GM23338 (cell line): Measurements from ENCODE around the gene PHRF1. TPM values are rescaled to one million over a fixed set of nuclear protein-coding genes. Genes with fewer than 3 reads are reported as not detected.
A peak's percentile ranks its signal among the peaks of the same experiment; 100 is the strongest.

ENCODE experiments used
- ATAC-seq: fragments of 200-7000 bp; cut with Tn5 transposase; 3 replicates; pipeline ENCODE4 v1.9.1; 2020
- DNase-seq: peaks from one replicate; pipeline ENCODE4 v3.0.0-alpha.2; 2015; ENCODE audit warnings: low spot score
- H2AFZ ChIP-seq: fragments of 200-600 bp; sonication (generic); 2 replicates; pipeline ENCODE4 v1.8.0; 2016; ENCODE audit warnings: antibody characterized with exemption, mild to moderate bottlenecking, moderate library complexity
- H3F3A ChIP-seq: fragments of 200-600 bp; sonication (generic); replicated peaks from 2 replicates; pipeline ENCODE4 v1.8.0; 2017; ENCODE audit warnings: antibody characterized with exemption, mixed run types, low read depth
- H3K27ac ChIP-seq: fragments of 200-600 bp; sonication (generic); 2 replicates; pipeline ENCODE4 v1.6.1; 2016; ENCODE audit warnings: low read depth
- H3K27me3 ChIP-seq: fragments of 200-600 bp; sonication (generic); 2 replicates; pipeline ENCODE4 v1.8.0; 2016; ENCODE audit warnings: mild to moderate bottlenecking, mixed run types, moderate library complexity; ENCODE audit not compliant: insufficient read depth
- H3K36me3 ChIP-seq: fragments of 200-600 bp; sonication (generic); 2 replicates; pipeline ENCODE4 v1.8.0; 2016; ENCODE audit warnings: mild to moderate bottlenecking; ENCODE audit not compliant: insufficient read depth
- H3K4me1 ChIP-seq: fragments of 200-600 bp; sonication (generic); 2 replicates; pipeline ENCODE4 v1.8.0; 2016; ENCODE audit warnings: mild to moderate bottlenecking, moderate library complexity; ENCODE audit not compliant: insufficient read depth
- H3K4me2 ChIP-seq: fragments of 200-600 bp; sonication (generic); 2 replicates; pipeline ENCODE4 v1.7.1; 2017; ENCODE audit warnings: mixed run types
- H3K4me3 ChIP-seq: fragments of 200-600 bp; sonication (generic); 2 replicates; pipeline ENCODE4 v1.6.1; 2016; ENCODE audit warnings: mixed run types
- H3K79me2 ChIP-seq: fragments of 200-600 bp; sonication (generic); replicated peaks from 2 replicates; pipeline ENCODE4 v1.8.0; 2017; ENCODE audit warnings: mild to moderate bottlenecking; ENCODE audit not compliant: insufficient read depth
- H3K9me2 ChIP-seq: fragments of 200-600 bp; sonication (generic); 2 replicates; pipeline ENCODE4 v1.8.0; 2017; ENCODE audit not compliant: insufficient read depth
- H4K20me1 ChIP-seq: fragments of 200-600 bp; sonication (generic); replicated peaks from 2 replicates; pipeline ENCODE4 v1.8.0; 2017; ENCODE audit warnings: mild to moderate bottlenecking; ENCODE audit not compliant: insufficient read depth
- H3K27ac Mint-ChIP-seq: 2 replicates; pipeline ENCODE4 v1.8.0; 2020; ENCODE audit warnings: inconsistent platforms, mild to moderate bottlenecking, moderate library complexity, mixed read lengths
- H3K27me3 Mint-ChIP-seq: 3 replicates; pipeline ENCODE4 v1.8.0; 2022; ENCODE audit warnings: low read depth, mild to moderate bottlenecking, moderate library complexity, mixed read lengths, inconsistent platforms; ENCODE audit not compliant: insufficient read depth, poor library complexity
- H3K36me3 Mint-ChIP-seq: 3 replicates; pipeline ENCODE4 v1.8.0; 2021; ENCODE audit warnings: low read depth, mild to moderate bottlenecking, inconsistent platforms, moderate library complexity, mixed read lengths
- H3K4me1 Mint-ChIP-seq: 3 replicates; pipeline ENCODE4 v1.8.0; 2020; ENCODE audit warnings: mild to moderate bottlenecking, inconsistent platforms, mixed read lengths
- H3K4me3 Mint-ChIP-seq: 3 replicates; pipeline ENCODE4 v1.8.0; 2021; ENCODE audit warnings: moderate library complexity, mild to moderate bottlenecking, inconsistent platforms, mixed read lengths
- H3K9me3 Mint-ChIP-seq: 3 replicates; pipeline ENCODE4 v1.8.0; 2020; ENCODE audit warnings: moderate library complexity, mild to moderate bottlenecking, inconsistent platforms, mixed read lengths
- CTCF ChIP-seq, 2 experiments: fragments of 200-600 bp in 1 of 2; sonication (generic) in 1 of 2; conservative IDR thresholded peaks; 2 replicates each; pipeline versions ENCODE4 v1.5.1 to v1.6.1; 2016 to 2017; ENCODE audit warnings: antibody characterized with exemption in 2 of 2, low read depth in 2 of 2, mild to moderate bottlenecking in 2 of 2, moderate library complexity in 1 of 2
- ETS1 ChIP-seq: IDR thresholded peaks from 2 replicates; pipeline ENCODE4 v1.6.1; 2016; ENCODE audit warnings: antibody characterized with exemption
- EZH2 ChIP-seq: fragments of 200-600 bp; sonication (generic); IDR thresholded peaks from one replicate; pipeline ENCODE4 v1.8.0; 2017; ENCODE audit warnings: antibody characterized with exemption, mild to moderate bottlenecking, low read depth; ENCODE audit not compliant: unreplicated experiment
- JUNB ChIP-seq: IDR thresholded peaks from one replicate; pipeline ENCODE4 v1.6.1; 2016; ENCODE audit warnings: antibody characterized with exemption; ENCODE audit not compliant: unreplicated experiment
- REST ChIP-seq: IDR thresholded peaks from one replicate; pipeline ENCODE4 v1.6.1; 2018; ENCODE audit warnings: antibody characterized with exemption; ENCODE audit not compliant: unreplicated experiment
- ZNF462 ChIP-seq: fragments of 250-450 bp; sonication (Bioruptor Pico); IDR thresholded peaks from 2 replicates; pipeline ENCODE4 v1.5.0; 2020; ENCODE audit warnings: mild to moderate bottlenecking, moderate library complexity
- polyA plus RNA-seq: library from polyadenylated mRNA; unstranded; fragments of >200 nt; fragmentation: Nextera tagmentation; extraction: Ambion mirVana; gene quantifications from 2 replicates; pipeline ENCODE4 v1.2.1, GENCODE V29; 2016
- total RNA-seq: library from RNA; depleted of rRNA; stranded (reverse); fragments of >200 nt; shearing (Covaris generic); gene quantifications from 2 replicates; pipeline ENCODE4 v1.2.3, GENCODE V29; 2014

The PHRF1 gene
- total and polyA plus RNA-seq, 2 experiments from 2014 or later: 11.0 to 45.9 TPM

GRCh38 chr11:567011-567628 lies 9.2 kb upstream of the PHRF1 start:
- Histone ChIP-seq H4K20me1 (peaks cover 5% of the 10 kb centered on the region), H3K36me3 (no peaks in the 10 kb centered on the region), H3K9me2 (no peaks in the 10 kb centered on the region), H3K4me3 (peak overlapping the region; percentile 59), H3K27ac (no peak overlapping the region), H3K4me1 (peaks cover 20% of the 10 kb centered on the region; the same call in 1 of the 2 replicates), H3K4me2 (peak overlapping the region; percentile 81), H2AFZ (no peak overlapping the region), H3K79me2 (no peaks in the 10 kb centered on the region), H3K27me3 (peaks cover 11% of the 10 kb centered on the region; the same call in 1 of the 2 replicates), H3F3A (peaks cover 3% of the 10 kb centered on the region)
- Mint-ChIP-seq H3K9me3 (no peaks in the 10 kb centered on the region), H3K4me1 (peaks cover 11% of the 10 kb centered on the region), H3K27ac (no peak overlapping the region), H3K4me3 (peak overlapping the region; percentile 75), H3K27me3 (peaks cover 21% of the 10 kb centered on the region), H3K36me3 (no peaks in the 10 kb centered on the region; the same call in 2 of the 3 replicates)
- TF ChIP-seq ETS1: no peak
- no peak for TF ChIP-seq JUNB
- no peak for TF ChIP-seq REST
- TF ChIP-seq EZH2: no peak
- TF ChIP-seq ZNF462 (CRISPR knock-in tag): no peak
- no peak for TF ChIP-seq CTCF (conservative IDR thresholded peaks at IDR 0.05; ENCODE audit: low read depth in 2 of 2)
- no peak for ATAC-seq
- DNase-seq: no peak
